A673 (cell line): ENCODE measurements around the gene BFSP2. TPM values are rescaled to one million over a fixed set of nuclear protein-coding genes. Genes with fewer than 3 reads are reported as not detected.

Experiments used
- BruUV-seq: library from RNA; stranded (reverse); fragments of 400-500 nt; replicated peaks from 2 replicates; lab custom pipeline; 2021; lab: Mats Ljungman, UMichigan
- CTCF ChIA-PET: fragments of 300-600 bp; sonication (Branson Sonifier 250); formaldehyde crosslinking; loops from one replicate; lab custom pipeline; 2022; ENCODE audit warnings: antibody characterized with exemption; lab: Charles Lee
- POLR2A ChIA-PET: fragments of 300-600 bp; sonication (Branson Sonifier 250); formaldehyde crosslinking; loops from one replicate; lab custom pipeline; 2022; ENCODE audit warnings: antibody characterized with exemption; ENCODE audit not compliant: low non-redundant PET; lab: Charles Lee
- DNase-seq: peaks from one replicate; pipeline ENCODE4 v3.0.0-alpha.2; 2015; ENCODE audit warnings: low spot score
- H3K27ac ChIP-seq: fragments of 200-600 bp; sonication (generic); 2 replicates; pipeline ENCODE4 v1.5.1; 2016; ENCODE audit warnings: mixed run types, low read depth, mild to moderate bottlenecking, mixed read lengths, antibody characterized with exemption, low read length; ENCODE audit not compliant: poor library complexity, severe bottlenecking
- H3K27me3 ChIP-seq: fragments of 200-600 bp; sonication (generic); replicated peaks from 2 replicates; pipeline ENCODE4 v1.6.1; 2017; ENCODE audit warnings: mixed run types, low read depth, mild to moderate bottlenecking, mixed read lengths, antibody characterized with exemption, low read length; ENCODE audit not compliant: insufficient read depth, poor library complexity
- H3K36me3 ChIP-seq: fragments of 200-600 bp; sonication (generic); 2 replicates; pipeline ENCODE4 v1.6.1; 2016; ENCODE audit warnings: mixed run types, mild to moderate bottlenecking, mixed read lengths, antibody characterized with exemption, low read length; ENCODE audit not compliant: insufficient read depth, poor library complexity, severe bottlenecking
- H3K4me1 ChIP-seq: fragments of 200-600 bp; sonication (generic); 2 replicates; pipeline ENCODE4 v1.6.1; 2017; ENCODE audit warnings: mixed run types, mild to moderate bottlenecking, mixed read lengths, antibody characterized with exemption, low read length; ENCODE audit not compliant: insufficient read depth, poor library complexity, severe bottlenecking
- H3K4me3 ChIP-seq: fragments of 200-600 bp; sonication (generic); 2 replicates; pipeline ENCODE4 v1.5.1; 2016; ENCODE audit warnings: low read depth, mixed run types, mild to moderate bottlenecking, mixed read lengths, low read length; ENCODE audit not compliant: poor library complexity, severe bottlenecking
- H3K9me3 ChIP-seq: fragments of 200-600 bp; sonication (generic); 2 replicates; pipeline ENCODE4 v1.6.1; 2016; ENCODE audit warnings: mixed run types, low read depth, mild to moderate bottlenecking, mixed read lengths, antibody characterized with exemption, low read length; ENCODE audit not compliant: poor library complexity, severe bottlenecking
- EZH2 ChIP-seq: fragments of 200-600 bp; sonication (generic); IDR thresholded peaks from 2 replicates; pipeline ENCODE4 v1.6.1; 2017; ENCODE audit warnings: borderline replicate concordance, low read depth, mild to moderate bottlenecking, mixed read lengths, antibody characterized with exemption, low read length; ENCODE audit not compliant: poor library complexity, severe bottlenecking
- intact Hi-C: fragments of 100-400 bp; cut with micrococcal nuclease; formaldehyde crosslinking; loops from one replicate; pipeline ENCODE4 v1.10.0; 2022; ENCODE audit not compliant: unreplicated experiment
- total RNA-seq: library from RNA; stranded (reverse); gene quantifications from 2 replicates; pipeline ENCODE4 v1.2.3, GENCODE V29; 2021
- TF ChIP-seq, protein P1 (sequence below): fragments of 300-800, 200-600 bp; sonication (generic); conservative IDR thresholded peaks from 2 replicates; pipeline ENCODE4 v1.5.1; 2017; ENCODE audit warnings: low read depth, mild to moderate bottlenecking, antibody characterized with exemption, low read length, moderate library complexity, mixed read lengths

BFSP2 gene
- total RNA-seq, 1 experiment from 2014 or later = not detected

DNA sequence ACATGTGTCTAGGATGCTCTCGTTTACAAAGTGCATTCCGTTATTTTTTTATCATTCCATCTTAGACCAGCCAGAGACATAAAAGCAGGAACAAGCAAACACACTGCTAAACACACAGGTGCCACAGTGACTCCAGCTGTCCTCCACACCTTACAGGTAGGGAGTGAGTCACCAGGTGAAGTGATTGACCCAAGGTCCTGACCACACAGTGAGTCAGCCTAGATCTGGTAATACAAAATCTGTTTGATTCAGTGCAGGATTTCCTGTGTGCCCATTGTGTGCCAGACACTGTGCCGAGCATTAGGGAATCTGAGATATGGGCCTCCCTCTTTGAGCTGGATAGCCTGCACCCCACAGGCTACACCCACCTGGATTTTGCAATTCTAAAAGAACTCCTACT, 16.7 kb upstream of the BFSP2 start:
- intact Hi-C loops = loop anchor here (5.0 kb wide), 1 partner anchor 846 kb away; no protein-coding TSS in a partner anchor
- BruUV-seq = no TSS peak

DNA sequence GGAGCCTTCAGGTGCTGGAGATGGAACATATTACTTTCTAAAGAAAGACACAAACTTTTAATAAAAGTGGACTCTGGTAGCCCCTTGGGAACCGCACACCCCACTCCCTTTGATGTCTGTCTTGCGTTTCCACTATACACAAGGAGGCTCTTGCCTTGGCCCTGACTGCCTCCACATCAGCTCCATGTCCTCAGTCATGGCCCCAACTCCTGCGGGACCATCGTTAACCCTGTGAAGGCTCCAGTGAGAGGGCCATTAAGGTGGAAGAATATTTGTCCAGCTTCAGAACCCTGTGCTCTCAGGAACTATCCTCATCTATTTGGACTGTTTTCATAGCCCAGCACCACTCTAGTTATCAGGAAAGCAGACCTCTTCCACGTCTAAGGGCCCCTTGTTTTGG, 16.1 kb upstream of the BFSP2 start:
- POLR2A ChIA-PET = interaction anchor here (0.6 kb wide), 2 partner anchors 40 to 44 kb away, joined by 3 read pairs; no protein-coding TSS in a partner anchor
- H3K36me3 ChIP-seq = no peaks in the 10 kb centered on the region
- no peaks in the 10 kb centered on the region for H3K4me1 ChIP-seq
- TF ChIP-seq, protein P1, sequence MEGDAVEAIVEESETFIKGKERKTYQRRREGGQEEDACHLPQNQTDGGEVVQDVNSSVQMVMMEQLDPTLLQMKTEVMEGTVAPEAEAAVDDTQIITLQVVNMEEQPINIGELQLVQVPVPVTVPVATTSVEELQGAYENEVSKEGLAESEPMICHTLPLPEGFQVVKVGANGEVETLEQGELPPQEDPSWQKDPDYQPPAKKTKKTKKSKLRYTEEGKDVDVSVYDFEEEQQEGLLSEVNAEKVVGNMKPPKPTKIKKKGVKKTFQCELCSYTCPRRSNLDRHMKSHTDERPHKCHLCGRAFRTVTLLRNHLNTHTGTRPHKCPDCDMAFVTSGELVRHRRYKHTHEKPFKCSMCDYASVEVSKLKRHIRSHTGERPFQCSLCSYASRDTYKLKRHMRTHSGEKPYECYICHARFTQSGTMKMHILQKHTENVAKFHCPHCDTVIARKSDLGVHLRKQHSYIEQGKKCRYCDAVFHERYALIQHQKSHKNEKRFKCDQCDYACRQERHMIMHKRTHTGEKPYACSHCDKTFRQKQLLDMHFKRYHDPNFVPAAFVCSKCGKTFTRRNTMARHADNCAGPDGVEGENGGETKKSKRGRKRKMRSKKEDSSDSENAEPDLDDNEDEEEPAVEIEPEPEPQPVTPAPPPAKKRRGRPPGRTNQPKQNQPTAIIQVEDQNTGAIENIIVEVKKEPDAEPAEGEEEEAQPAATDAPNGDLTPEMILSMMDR = no peak
- no peak for TF ChIP-seq EZH2
- H3K27ac ChIP-seq = no peak overlapping the region
- no peaks in the 10 kb centered on the region for H3K27me3 ChIP-seq
- CTCF ChIA-PET = no interaction called here
- no TSS peak for BruUV-seq
- no peak overlapping the region for H3K4me3 ChIP-seq
- DNase-seq = no peak
- intact Hi-C loops = loop anchor here (1.0 to 5.0 kb wide), 3 partner anchors 342 to 846 kb away; no protein-coding TSS in a partner anchor
- no peaks in the 10 kb centered on the region for H3K9me3 ChIP-seq

More for the DNA sequence above, 16.7 kb upstream of the BFSP2 start:
- no peaks in the 10 kb centered on the region for H3K36me3 ChIP-seq
- CTCF ChIA-PET = no interaction called here
- no peaks in the 10 kb centered on the region for H3K9me3 ChIP-seq
- no peak overlapping the region for H3K4me3 ChIP-seq
- TF ChIP-seq, protein P1 = no peak
- TF ChIP-seq EZH2 = no peak
- no peak overlapping the region for H3K27ac ChIP-seq
- POLR2A ChIA-PET = interaction anchor here (0.6 kb wide), 1 partner anchor 41 kb away, joined by 3 read pairs; no protein-coding TSS in a partner anchor
- DNase-seq = no peak
- no peaks in the 10 kb centered on the region for H3K27me3 ChIP-seq
- no peaks in the 10 kb centered on the region for H3K4me1 ChIP-seq

DNA sequence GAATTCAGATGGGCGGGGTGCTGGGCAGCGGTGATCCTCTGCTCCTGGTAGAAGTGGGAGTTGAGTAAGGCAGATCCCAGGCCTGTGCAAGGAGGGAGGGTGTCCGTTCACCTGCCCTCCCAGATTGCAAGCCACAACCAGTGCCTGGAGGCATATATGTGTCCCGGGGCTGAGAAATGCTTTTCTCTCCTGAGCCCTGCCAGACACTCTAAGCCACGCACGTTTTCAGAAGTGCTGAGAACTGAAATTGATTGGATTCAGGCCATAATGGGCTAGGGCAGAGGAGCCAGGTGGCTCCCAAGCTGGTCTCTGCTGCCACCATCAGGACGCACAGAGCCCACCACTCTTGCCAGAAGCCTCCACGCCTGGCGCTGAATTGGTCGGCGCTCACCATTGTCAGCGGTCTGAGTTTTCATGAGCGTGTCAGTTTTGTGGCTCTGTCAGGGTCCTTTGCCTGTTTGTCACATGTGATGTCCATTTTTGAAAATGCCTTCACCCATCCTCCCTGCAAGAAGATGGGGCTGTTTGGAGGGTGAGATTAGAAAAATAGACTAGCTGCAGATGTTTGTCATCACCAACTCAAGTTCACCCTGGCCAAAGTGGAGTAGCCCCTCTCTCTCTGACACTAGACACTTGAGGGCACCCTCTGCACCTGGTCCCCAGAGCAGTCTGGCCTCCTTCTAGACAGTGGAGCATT, 15.4 kb upstream of the BFSP2 start:
- no peak overlapping the region for H3K4me3 ChIP-seq
- no peaks in the 10 kb centered on the region for H3K4me1 ChIP-seq

More for the DNA sequence above, 15.4 kb upstream of the BFSP2 start:
- ChIA-PET POLR2A (interaction anchor here (0.6 kb wide), 1 partner anchor 45 kb away, joined by 3 read pairs; no protein-coding TSS in a partner anchor), CTCF (interaction anchor here (0.5 to 1.0 kb wide), 3 partner anchors 167 to 653 kb away, joined by 3 to 5 read pairs (median 4); no protein-coding TSS in a partner anchor)
- intact Hi-C loops = loop anchor here (1.0 to 5.0 kb wide), 3 partner anchors 343 to 847 kb away; no protein-coding TSS in a partner anchor
- DNase-seq = peak; percentile 79
- no TSS peak for BruUV-seq
- Histone ChIP-seq H3K9me3 (no peaks in the 10 kb centered on the region), H3K27me3 (no peaks in the 10 kb centered on the region), H3K27ac (no peak overlapping the region), H3K36me3 (no peaks in the 10 kb centered on the region)
- TF ChIP-seq, protein P1 = peak; percentile 91
- no peak for TF ChIP-seq EZH2
